ENCODE measurements around the gene HCN2.

DNA sequence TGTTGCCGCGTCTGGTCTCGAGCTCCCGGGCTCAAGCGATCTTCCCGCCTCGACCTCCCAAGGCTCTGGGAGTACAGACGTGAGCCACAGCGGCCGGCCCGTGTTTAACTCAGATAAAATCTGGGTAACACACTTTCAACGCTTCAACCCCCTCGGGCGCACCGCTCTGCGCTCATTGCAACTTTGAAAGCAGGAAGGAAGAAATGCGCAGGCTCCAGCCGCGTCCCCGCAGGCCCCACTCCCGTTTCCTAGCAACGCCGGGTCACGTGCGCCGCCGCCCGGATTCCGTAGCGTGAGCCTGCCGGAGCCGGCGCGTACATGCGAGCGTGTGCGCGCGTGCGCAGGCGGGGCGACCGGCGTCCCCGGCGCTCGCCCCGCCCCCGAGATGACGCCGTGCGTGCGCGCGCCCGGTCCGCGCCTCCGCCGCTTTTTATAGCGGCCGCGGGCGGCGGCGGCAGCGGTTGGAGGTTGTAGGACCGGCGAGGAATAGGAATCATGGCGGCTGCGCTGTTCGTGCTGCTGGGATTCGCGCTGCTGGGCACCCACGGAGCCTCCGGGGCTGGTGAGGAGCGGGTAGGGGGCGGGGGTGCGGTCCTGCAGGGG, 17.4 kb upstream of the HCN2 start, which contains the start of gene BSG:
- TF ChIP-seq ZNF317 (CRISPR knock-in tag; IDR thresholded peaks at IDR 0.05; ENCODE audit: borderline replicate concordance, low read depth), result no peak
- TF ChIP-seq, protein P1, sequence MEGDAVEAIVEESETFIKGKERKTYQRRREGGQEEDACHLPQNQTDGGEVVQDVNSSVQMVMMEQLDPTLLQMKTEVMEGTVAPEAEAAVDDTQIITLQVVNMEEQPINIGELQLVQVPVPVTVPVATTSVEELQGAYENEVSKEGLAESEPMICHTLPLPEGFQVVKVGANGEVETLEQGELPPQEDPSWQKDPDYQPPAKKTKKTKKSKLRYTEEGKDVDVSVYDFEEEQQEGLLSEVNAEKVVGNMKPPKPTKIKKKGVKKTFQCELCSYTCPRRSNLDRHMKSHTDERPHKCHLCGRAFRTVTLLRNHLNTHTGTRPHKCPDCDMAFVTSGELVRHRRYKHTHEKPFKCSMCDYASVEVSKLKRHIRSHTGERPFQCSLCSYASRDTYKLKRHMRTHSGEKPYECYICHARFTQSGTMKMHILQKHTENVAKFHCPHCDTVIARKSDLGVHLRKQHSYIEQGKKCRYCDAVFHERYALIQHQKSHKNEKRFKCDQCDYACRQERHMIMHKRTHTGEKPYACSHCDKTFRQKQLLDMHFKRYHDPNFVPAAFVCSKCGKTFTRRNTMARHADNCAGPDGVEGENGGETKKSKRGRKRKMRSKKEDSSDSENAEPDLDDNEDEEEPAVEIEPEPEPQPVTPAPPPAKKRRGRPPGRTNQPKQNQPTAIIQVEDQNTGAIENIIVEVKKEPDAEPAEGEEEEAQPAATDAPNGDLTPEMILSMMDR (IDR thresholded peaks at IDR 0.05), result no peak
- TF ChIP-seq TCF7 (CRISPR knock-in tag; IDR thresholded peaks at IDR 0.05; ENCODE audit: low read depth), result no peak

Measured in WTC11 (cell line).